GM10847 (cell line): ENCODE results near the gene CCDC192.

Source experiments
- POLR2A ChIP-seq: IDR thresholded peaks from 2 replicates; pipeline ENCODE4 v1.6.1; 2011; ENCODE audit not compliant: insufficient read length; ENCODE audit errors: extremely low read depth

CCDC192 gene

DNA sequence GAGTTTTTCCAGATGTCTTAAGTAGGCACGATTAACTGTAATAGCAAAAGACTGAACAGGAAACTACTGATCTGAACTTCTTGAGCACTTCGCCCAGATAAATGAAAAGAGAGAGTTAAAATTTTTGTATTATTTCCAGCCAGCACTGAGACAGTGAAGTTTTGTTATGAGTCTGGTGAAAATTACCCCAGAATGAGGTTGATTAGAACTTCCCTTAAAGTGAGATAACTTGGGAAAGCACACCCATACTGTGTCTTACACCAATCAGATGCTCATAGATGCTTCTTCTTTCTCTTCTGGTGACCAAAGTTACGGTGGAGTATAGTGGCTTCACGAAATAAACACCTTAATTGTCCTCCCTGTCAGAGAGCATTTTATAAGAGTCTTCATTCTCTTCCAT, 248.6 kb downstream of the CCDC192 start:
- TF ChIP-seq POLR2A: no peak

DNA sequence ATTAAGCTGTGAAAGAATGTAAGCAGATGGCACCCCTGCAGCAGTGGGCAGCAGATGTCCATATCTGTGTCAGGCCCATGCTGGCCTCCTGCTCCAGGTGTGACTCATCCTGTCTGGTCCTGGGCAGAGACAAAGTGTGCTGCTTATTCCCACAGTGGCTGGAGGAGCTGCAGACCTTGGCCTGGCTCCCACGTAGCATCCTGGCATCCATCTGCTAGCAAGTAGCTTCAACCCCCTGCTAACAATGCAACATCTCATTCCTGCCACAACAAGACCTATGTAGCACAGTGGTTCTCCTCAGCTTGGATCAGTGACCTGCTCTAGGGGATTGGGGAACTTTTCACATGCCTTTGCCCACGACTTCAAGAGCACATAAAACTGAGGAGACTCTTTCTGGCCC, 254.0 kb downstream of the CCDC192 start:
- no peak for TF ChIP-seq POLR2A

DNA sequence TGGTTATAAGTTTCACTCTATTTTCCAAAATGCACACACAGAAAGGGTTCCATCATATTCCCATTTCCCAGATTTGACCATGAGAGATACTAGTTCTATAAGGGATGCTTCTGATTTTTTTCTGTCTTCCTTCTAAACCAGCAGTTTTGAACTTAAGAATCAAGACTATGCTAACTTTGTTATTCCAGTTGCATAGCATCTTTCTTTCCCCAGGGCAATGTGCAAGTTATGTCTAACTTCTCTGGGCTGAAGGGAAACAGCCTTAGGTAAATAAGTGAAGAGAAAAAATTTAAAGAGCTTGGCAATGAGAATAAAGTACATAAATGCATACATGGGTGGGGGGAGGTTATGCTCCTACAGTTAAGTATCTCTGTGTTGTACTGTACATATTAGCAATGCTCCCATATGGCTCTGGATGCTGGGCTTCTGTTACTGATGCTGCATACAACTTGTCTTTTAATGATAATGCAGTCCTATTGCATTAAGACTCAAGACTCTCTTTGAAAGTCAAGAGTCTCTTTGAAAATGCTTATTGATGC, 254.6 kb downstream of the CCDC192 start:
- TF ChIP-seq POLR2A: no peak

DNA sequence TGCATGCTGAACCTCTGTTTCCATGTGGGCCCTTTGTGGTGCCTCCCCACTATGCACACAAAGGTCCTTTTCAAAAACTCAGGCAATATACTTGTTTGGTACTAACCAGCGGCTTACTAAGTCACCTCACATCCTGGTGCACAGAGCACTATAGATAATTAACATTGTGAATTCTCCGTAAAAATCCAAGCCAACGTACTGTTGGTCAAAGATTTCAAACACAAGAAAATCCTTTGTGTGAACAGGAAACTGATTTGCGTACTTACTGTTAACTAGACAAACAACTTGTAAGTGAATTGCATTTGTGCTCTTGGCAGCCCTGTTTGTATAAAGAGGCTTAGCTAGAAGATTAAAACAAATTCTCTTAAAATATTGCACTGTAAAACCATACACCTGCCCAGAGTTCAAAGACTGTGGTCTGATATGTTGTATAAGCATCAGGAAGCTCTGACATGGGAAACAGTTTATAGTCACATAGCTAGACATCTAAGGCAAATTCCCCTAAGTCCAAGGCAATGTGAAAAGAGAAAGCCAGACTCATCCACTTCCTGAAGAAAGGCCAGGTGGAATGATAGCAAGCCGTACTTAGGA, 255.3 kb downstream of the CCDC192 start:
- no peak for TF ChIP-seq POLR2A

DNA sequence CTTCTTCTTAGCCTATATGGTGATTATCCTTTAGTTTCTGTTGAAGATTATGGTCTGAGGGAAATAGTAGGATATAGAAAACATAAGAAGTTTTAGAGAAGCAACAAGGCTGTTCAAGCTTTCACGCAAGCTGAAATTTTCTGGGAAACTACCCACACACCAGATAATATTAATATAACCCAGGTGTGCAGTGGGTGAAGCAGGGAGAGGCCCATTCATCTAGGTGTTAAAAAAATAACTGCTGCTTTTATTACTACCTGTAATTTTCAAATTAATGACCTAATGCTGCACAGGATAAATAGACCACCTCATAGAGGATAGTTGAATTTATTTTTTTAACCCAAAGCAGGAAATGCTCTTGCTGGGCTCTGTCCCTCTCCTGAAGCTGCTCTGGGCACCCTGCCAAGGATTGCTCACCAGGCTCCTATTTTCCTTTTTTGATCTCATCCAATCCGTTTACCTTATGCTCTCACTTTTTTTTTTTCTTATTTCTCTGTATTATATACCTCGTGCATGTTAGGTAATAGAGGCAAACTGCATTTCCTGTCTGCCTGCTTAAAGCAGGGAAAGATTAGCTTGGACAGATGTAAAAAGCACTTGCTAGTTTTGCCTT, 256.1 kb downstream of the CCDC192 start:
- TF ChIP-seq POLR2A: no peak

DNA sequence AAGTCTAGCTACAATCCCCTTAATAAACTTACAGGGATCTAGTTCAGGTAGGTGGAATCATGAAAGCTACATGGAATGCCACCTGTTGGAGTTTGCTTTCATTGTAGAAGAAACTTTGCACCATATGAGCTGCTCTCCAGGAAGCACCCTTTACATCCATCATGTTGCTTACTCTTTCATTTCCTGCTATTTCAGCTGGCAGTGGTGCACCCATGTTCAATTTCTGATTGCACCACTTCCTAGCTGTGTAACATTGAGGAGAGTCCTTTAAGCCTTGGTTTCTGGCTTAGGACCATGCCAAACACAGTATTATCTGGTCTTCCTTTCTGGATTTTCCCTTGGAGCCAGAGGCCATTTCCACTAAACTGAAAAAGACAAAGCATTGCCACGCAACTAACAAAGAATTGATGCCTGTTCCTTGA, 257.1 kb downstream of the CCDC192 start:
- TF ChIP-seq POLR2A: no peak

DNA sequence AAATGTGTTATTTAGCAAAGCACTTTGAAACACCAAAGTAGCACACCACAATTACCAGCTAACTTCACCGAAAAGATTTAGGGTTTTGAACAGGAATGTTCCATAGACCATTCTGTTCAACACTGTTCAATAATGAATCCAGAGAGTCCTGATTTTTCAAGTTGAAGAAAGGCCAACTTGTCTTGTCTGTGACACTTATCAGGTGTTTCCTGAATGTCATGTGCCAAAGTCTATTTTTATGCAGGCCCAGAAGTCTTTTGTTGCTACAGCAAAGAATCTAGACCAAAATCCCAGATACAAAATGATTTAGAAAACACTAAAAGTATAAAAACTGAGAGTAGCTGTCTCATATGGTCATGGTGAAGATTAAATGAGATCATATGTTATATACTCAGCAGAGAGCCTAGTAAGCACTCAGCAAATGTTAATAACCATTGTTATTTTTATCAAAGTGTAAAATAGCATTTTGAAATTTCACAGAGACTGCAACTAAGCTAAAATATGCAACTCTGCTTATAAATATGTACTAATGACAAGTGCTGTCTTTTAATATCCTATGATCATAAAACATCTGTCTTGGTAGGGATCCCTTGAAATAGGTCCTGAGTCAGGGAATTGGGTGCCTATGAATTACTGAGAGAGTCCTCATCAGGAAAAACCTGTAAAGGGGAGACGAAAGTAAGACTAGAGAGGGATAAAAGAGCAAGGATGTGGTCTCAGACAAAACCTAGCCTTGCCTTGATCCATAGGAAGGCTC, 258.0 kb downstream of the CCDC192 start:
- no peak for TF ChIP-seq POLR2A

DNA sequence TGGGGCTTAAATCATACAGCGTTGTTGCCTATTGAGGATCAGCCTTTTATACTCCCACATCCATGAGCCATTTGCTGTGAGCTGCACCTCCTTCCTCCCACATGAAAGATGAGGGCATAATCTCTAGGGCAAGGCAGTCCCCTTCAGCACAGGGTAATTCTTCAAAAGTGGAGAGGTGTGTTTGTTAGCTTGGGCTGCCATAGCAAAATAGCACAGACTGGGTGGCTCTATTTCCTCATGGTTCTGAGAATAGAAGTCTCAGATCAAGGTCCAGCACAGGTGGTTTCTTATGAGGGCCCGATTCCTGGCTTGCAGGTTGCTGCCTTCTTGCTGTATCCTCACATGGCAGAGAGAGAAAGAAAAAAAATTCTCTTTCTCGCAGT, 258.6 kb downstream of the CCDC192 start:
- TF ChIP-seq POLR2A: no peak

DNA sequence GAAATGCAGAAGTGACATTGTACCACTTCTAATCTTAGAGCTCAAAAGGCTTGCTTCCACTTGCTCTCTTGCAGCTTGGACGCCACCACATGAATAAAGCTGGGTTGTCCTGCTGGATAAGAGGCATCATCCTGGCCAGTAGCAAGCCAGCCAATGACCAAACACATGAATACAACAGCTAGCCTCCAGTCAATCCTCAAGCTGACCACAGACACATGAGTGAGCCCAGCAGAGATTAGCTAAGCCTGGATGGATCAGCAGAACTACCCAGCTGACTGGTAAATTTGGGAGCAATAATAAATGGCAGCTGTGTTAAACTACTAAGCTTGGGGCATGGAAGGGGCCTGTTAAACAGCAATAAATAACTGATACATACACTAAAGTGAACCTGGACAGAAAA, 259.3 kb downstream of the CCDC192 start:
- TF ChIP-seq POLR2A: no peak

DNA sequence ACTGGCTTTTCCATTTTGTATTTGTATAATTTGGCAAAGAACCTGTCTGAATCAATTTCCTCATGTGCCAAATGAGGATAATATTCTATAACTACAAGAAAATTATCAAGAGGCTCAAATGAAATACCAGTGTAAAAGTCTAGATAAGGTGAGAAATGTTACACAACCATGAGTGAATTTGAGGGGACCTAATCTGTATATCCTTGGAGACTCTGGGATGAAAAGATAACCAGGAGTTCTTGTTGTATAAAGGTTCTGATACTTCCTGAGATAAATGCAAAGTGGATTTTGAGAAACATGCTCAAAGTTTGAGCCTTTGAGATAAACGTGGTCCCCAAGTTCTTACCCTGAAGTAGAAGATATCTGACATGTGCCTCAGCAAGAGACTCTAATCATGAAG, 260.0 kb downstream of the CCDC192 start:
- no peak for TF ChIP-seq POLR2A

DNA sequence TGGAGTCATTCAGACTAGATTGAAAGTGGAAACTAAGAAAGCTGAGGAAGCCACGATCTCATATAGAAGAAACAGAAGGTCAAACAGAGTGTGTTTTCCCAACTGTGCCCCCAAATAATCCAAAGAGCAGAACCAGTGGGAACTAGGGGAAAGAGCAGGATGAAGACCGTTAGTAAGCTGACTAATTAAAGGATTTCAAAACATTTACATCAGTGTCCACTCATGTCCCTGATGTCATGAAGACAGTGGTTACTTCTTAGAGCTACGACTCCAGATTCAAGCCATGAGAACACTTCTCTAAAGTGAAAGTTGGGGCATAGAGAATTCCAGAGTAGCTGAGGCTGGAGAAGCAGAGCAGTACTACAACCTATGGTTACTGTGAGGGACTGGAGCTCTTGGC, 260.7 kb downstream of the CCDC192 start:
- TF ChIP-seq POLR2A: no peak

DNA sequence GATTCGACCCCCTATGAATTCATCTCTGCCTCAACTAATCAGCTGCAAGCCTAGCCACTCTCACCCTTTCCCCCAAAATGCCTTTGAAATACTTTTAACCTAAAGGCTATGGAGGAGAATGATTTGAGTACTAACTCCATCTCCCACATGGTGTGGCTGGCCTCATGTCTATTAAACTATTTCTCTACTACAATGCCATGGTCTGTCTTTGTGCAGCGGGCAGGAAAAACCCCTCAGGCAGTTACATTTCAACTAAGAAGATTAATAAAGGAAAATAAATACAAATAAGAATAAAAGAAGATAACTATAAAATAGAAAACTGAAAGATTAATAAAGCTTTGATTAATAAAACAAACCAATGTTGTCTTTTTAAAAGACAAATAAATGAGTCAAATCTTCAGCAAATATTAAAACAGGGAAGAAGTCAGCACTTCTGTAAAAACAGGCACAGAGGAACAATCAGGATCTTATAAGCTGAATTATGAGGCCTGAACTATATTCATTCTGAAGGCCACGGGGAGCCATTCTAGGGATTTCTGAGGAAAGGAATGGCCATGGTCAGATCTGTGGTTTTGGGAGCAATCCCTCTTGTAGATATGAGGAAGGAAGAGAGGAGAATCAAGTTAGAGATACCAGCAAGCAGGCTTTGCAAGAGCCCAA, 264.3 kb downstream of the CCDC192 start:
- no peak for TF ChIP-seq POLR2A

DNA sequence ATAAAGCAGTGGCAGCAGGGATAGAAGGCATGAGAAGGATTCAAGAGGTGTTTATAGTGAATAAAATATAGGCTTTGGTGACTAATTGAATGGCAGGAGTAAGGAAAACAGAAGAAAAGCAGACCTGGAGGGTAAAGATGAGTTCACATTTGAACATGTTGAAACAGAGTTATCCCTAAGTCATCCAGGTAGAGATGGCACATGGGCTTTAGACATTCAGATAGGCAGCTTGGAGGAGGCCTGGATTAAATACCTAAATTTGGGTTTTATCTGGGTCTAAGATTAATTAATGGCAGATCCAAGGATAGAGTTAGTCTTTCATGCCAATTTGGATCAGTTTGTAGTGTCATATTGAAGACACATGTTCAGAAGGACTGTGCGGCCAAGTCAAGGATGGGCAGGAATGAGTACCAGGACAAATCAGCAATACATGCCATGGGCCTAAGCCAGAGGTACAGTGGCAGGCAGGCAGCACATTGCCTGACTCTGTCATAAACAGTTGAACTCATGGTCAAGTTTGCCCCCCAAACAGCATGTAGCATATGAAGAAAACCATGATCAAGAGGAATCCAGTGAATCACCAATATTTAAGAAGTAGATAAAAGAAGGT, 264.9 kb downstream of the CCDC192 start:
- TF ChIP-seq POLR2A: no peak

DNA sequence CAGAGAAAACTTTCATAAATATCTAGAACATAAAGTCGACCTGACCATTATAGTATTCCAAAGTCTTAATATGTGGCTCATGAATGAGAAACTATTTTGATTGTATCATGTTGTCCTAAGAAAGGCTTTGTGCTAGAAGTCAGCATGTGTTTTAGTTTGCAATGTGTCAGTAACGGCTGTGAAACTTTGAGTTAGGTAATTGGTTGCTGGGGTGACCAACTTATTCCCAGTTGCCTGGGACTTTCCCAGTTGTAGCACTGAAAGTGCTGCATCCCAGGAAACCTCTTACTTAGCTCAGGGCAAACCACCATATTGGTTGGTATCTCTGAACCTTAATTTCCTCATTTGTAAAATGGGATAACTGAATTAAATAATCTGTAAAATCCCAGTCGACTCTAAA, 265.8 kb downstream of the CCDC192 start:
- no peak for TF ChIP-seq POLR2A

DNA sequence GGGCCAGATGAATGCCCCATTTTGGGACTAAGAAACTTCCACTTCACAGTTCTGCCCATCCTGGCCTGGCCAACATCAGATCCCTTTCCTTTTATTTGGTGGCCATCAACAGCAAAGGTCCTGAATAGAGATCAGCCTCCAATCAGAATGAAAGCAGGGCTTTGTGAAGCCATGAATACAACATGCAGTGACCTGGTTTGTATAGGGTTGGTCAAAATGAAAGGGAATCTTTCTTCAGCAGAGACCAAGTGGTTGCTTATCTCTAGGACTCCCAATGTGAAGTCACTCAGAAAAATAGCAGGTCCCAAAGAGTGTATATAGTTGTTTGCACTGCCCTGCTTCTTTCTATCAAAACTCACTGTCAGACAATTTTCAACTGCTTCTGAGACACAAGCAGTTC, 266.5 kb downstream of the CCDC192 start:
- no peak for TF ChIP-seq POLR2A
